HG03342 (cell line): ENCODE measurements around the gene DNAH9.

ENCODE experiments used
- ATAC-seq: cut with Tn5 transposase; IDR thresholded peaks from one replicate; pipeline ENCODE4 v1.9.1; 2021; ENCODE audit warnings: mild to moderate bottlenecking, moderate library complexity; ENCODE audit not compliant: unreplicated experiment

Gene DNAH9

DNA sequence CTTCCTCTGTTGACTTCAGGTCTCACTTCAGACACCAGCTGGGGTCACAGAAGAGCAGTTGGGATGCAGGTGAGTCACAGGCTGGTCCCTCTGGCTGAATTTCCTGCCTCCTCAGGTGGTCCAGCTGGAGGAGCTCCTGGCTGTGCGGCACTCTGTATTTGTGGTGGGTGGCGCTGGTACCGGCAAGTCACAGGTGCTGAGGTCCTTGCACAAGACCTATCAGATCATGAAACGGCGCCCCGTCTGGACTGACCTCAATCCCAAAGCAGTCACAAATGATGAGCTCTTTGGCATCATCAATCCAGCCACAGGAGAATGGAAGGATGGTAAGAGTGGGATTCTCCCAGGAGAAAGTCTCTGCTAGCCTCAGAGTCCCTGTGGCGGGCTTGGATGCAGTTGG is 149.2 kb downstream of the DNAH9 start:
- no peak for ATAC-seq

DNA sequence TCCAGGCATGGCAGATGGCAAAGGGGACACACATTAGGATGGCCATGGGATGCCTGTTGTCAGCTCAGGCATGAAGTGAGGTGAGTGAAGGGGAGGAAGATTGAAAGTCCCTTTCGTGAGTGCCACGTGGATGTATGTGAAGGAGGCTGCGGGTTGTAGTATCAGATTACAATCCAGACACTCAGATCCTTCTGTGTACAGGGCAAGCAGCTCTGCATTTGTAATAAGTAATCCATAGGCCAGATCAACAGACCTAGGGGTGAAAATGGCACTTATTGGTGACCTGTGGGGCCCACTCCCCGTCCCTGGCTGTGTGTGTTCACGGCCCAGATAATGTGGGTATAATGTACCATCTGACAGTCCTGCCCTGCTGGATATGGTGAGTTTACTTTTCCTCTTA is 159.5 kb downstream of the DNAH9 start:
- no peak for ATAC-seq

DNA sequence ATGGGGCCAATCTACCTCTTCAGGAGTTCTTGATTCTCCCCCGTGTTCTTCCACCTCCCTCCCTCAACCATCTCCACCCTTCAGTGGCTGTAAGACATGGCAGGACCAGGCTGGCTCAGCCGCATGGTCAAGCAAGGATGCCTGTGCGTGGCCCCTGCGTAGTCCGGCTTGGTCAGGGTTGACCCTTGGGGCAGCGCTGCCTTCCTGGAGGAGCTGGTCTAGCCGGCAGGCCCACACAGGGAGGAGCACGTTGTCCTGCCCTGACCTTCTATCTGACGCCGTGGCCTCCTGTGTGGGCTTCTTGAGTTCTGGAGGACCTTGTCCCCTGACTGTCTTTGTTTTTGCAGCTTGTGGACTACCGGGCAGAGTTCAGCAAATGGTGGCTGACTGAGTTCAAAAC is 169.8 kb downstream of the DNAH9 start:
- no peak for ATAC-seq

- no peak for ATAC-seq
Measured at GRCh38 chr17:11768981-11769380, 170.7 kb downstream of the DNAH9 start.

DNA sequence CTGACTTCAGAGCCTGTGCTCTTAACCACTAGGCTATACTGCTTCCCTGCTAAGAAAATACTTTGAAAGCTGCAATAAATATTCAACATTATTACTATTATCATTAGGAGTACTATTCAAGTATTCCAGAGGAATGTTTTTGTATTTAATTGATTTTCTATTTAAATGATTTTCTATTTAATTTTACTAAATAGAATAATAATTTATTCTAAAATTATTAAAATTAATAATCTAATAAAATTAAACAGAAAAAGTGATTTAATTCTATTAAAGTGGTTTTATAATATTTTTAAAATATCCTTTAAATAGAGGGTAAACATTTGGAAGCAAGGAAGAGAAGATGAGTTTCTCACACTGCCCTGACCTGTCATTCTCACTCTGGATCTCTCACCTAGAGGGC is 173.8 kb downstream of the DNAH9 start:
- no peak for ATAC-seq

- no peak for ATAC-seq
Measured at GRCh38 chr17:11779892-11780291, 181.6 kb downstream of the DNAH9 start.

DNA sequence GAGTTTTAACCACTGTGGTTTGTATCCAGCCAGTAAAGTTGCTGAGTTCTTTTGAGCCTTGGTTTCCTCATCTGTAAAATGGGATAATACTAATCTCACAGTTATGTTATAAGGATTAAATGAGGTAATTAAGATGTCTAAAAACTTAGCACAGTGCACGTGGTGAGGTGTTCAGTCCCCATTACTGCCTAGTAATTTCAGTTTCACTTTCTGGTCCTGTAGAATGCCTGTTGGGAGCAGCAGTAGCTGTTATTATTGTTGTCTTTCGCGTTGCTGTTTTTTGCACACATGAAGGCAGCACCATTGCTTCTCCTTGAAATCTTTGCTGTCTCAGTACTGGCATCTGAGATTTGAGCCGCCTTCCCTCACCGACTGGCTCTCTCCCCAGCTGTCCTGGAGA is 182.4 kb downstream of the DNAH9 start:
- no peak for ATAC-seq

- no peak for ATAC-seq
Measured at GRCh38 chr17:11786711-11787438, 188.6 kb downstream of the DNAH9 start.

DNA sequence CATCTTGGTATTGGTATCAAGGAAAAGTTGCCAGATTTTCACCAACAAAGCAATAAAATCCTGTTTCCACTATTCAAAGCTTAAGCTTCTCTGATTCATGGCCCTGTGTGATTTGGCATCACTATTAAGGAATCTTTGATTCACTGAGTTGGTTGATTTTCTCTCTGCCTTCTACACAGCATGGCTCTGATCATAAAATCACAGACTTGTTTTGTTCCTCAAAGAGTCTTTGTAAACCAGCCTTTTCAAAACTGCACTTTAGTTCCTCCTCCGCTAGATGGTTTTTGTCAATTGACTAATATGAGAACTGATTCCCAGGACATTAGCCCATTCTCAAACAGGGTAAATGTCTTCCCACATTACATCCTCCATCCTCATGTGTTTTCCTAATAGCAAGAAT is 197.6 kb downstream of the DNAH9 start:
- no peak for ATAC-seq

- no peak for ATAC-seq
Measured at GRCh38 chr17:11797803-11798202, 199.5 kb downstream of the DNAH9 start.

DNA sequence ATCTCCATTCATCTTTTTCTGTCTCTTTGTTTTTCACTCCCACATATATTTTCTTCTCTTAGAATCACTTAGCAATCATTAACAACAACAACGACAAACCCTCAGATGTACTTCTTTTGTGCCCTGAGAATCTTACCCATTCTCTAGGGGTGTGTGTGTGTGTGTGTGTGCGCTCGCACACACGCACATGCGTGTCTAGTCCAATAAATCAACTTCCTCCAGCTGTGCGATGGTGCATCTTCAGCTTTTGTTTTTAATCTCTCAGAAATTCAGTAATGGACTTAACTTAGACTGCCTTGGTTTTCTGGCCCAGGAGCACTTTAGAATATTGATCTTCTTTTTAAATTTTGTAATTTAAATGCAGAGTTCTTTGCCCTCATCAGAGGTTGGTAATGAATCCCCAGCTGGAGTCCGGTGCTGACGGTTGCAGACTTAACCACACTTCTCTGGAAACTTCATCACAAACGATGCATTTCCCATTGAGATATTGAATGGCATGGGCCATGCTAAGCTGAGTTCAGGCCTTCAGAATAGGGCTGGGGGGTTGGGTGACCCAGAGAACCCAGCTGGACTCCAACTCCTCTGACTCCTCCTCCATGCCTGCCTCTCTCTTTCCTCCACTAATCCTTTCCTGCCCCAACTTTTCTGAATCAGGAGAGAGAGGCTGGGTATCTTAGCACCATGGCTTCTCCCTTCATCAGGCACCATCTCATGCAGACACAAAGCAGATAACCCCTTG is 205.1 kb downstream of the DNAH9 start:
- no peak for ATAC-seq

DNA sequence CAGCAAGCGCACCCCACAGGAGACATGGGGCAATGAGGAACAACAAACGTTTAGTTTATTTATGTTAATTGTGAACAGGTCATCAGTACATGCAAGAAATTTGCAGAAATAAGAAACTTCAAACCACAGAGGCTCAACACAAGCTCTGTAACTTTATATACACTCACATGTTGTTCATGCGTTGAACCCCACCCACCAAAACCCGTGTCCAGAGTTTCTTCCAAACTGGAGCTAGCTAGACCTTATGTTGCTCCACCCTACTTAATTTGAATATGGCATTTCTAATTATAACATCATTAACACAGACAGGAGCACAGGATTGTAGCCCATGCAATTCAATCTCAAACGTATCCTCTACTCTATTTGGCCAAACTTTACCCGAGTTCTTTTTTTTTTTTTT is 206.9 kb downstream of the DNAH9 start:
- no peak for ATAC-seq

- ATAC-seq = no peak
Measured at GRCh38 chr17:11805952-11806351, 207.7 kb downstream of the DNAH9 start.

DNA sequence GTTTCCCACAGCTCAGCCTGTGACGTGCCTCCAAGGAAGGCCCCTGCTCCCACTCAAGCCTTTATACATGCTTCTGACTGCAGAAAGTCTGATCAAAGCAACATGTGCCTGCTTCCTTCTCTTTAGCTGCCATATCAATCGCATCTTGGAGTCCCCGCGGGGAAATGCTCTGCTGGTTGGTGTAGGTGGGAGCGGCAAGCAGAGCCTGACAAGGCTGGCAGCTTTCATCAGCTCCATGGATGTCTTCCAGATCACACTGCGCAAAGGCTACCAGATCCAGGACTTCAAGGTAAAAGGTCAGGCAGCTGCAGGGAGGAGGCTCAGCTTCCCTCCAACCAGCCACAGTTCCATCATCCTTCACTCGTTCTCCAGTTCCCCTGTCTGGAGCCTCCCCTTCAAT is 209.3 kb downstream of the DNAH9 start:
- ATAC-seq = no peak

DNA sequence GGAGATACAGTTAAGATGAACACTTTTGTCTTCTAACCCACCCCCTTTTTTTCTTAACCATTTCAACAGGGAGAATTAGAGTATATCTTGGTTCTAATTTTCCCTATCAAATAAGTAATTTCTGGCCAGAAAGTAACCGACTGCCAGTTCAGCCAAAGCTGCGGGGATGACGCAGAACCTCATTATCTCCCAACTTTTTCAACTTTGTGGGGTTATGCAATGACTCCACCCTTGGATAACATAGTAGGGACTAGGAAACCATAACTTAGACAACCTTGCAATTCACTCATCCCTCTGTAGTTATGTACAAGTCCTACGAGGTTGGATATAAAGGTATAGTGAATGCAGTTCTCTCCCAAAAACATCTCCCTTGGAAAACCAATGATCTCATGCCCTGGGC is 215.0 kb downstream of the DNAH9 start:
- ATAC-seq = no peak

DNA sequence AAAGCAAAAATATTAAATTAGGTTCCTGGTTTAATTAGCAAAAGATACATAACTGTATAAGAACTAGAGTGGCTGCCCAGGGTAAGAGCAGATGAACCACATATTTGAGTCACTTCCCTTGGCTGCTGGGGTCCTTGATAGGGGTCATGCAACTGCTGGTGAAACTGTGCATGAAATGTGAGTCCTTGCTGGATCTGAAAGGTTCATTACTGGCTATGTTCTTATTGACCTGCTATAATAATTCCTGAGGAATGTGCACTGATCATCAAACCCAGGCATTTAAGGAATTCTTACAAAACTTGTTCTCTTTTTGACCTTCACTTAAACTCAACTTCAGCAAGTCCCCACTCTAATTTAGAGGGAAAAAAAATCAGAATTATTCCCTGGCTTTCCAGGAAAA is 215.6 kb downstream of the DNAH9 start:
- no peak for ATAC-seq

DNA sequence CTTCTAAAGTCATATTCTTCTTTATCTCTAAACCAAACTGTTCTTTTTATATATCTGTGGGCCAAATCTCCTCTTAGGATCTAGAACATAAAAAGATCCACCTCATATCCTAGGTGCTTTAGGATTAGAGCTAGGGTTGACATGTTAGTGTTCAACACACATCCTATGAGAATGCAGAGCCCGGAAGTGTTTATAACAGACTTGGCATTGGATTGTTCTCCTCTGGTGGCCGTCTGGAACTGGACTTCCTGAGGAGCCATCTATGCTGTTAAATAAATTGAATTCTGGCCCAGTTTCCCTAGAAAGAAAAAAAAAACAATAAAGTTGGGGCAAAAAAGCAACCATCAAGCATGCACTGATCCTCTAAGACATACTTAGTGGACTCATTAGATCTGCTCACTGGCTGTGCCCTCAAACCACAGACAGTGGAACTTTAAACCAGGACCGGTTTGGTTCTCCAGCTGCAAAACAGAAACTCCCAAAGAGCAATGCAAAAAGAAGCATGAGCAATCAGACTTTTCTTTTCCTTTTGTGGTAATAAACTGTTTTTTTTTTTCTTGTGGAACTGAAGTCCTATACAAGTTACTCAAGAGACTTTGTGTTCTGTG is 216.5 kb downstream of the DNAH9 start:
- no peak for ATAC-seq

DNA sequence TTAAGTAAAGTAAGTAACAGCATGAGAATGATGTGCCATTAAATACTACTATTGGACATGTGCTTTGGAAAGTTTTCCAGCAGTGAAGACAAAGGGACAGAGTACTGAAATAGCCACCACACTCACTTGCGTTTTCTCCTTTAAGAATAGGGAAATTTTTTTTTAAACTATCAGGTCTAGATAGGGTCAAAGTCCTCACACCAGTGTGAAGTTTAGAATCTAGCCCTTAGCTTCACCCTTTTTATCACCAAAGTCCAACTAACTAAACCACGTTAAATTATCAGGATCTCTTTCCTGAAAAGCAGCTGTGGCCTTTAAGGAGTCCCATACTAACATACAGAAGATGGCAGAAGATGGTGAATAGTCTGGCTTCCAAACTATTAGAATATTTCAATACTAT is 218.1 kb downstream of the DNAH9 start:
- ATAC-seq = no peak

DNA sequence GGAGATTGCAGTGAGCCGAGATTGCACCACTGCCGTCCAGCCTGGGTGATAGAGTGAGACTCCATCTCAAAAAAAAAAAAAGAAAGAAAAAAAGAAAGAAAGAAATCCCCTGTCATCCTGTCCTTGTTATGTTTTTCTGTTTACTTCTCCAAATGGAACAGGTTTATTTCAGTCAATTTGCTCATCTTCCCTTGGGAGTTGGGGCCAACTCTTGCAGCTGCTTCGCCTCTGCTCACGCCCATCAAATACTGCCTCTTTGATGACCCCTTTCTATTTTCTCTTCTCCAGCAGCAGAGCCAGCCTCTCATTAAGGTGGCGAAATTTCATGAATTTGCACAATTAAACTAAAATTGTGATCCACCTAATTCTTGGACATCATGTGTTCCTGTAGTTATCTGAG is 225.6 kb downstream of the DNAH9 start:
- ATAC-seq = no peak

DNA sequence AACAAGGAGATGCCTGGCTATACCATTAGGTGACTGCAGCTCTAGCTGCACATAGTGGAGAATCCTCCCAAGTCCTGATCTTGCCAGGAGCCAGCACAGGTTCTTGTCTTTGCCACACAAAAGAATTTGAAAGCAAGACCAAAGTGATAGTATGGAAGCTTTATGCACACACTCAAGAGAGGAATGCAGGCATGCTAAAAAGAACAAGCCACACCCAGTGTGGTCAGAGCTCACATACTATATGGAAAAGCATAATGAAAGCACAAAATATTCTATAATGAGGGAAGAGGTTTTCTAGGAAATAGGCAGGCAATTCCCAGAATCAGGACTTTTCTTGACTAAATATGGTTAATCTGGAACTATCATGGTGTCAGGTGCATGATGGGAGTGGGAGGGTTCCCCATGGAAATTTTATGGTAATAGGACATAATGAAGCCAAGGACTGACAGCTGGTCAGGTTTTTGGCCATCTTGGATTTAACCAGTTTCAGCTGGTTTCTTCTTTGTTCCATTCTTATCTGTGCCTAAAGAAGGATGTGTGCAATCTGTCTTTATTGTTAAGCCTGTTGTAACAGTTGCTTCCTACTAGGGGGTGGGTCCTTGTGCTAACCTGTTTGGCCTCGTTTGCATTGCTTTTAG is 227.4 kb downstream of the DNAH9 start:
- no peak for ATAC-seq

GRCh38 chr17:11832401-11833137 is 234.3 kb downstream of the DNAH9 start:
- ATAC-seq = no peak
